GM18505 (cell line): ENCODE measurements around the gene ZNF346.

Experiments used
- ATAC-seq: cut with Tn5 transposase; IDR thresholded peaks from one replicate; pipeline ENCODE4 v1.9.1; 2021; ENCODE audit not compliant: unreplicated experiment
- POLR2A ChIP-seq: IDR thresholded peaks from 4 replicates; pipeline ENCODE4 v1.6.1; 2011; ENCODE audit warnings: borderline replicate concordance; ENCODE audit not compliant: insufficient read depth, insufficient read length; ENCODE audit errors: extremely low read depth

Gene ZNF346

DNA sequence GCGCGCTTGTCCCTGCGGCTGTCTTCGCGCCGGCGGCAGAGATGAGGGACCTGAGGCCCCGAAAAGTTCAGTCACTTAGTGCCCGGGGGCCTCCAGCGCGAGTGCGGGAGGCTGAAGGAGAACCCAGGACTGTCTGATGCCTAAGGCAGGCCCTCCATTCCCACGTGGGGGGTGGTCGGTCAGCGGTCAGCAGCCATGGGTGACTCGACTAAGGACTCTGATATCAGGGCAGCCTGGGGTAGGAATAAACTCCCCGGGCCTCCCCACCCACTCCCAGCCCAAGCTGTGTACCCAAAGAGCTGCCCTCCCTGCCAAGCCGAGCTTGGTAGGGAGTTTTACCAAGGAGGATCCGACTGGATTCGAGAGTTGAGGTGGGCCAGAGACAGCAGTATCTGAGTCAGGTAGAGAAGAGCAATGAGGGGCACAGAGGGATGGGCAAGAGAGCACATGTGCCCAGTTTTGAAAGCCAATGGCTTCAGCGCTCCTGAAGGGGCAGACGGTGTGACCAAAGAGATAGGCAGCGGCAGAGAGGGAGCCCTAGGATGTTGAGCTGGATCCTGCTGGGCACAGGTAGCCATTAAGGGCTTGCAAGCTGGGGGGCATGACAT is 65.0 kb downstream of the ZNF346 start:
- no peak for TF ChIP-seq POLR2A
- ATAC-seq, result no peak

DNA sequence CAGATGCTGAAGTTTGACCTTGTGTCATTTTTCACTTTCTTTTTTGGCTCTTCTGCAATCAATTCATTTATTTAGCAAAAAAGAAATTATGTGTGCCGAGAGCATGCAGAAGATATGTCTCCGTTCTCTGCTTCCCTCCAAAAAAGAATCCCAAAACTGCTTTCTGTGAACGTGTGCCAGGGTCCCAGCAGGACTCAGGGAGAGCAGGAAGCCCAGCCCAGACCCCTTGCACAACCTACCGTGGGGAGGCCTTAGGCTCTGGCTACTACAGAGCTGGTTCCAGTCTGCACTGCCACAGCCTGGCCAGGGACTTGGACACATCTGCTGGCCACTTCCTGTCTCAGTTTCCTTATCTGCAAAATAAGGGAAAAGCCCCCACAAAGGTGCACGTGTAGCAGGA is 66.6 kb downstream of the ZNF346 start:
- no peak for ATAC-seq
- no peak for TF ChIP-seq POLR2A

DNA sequence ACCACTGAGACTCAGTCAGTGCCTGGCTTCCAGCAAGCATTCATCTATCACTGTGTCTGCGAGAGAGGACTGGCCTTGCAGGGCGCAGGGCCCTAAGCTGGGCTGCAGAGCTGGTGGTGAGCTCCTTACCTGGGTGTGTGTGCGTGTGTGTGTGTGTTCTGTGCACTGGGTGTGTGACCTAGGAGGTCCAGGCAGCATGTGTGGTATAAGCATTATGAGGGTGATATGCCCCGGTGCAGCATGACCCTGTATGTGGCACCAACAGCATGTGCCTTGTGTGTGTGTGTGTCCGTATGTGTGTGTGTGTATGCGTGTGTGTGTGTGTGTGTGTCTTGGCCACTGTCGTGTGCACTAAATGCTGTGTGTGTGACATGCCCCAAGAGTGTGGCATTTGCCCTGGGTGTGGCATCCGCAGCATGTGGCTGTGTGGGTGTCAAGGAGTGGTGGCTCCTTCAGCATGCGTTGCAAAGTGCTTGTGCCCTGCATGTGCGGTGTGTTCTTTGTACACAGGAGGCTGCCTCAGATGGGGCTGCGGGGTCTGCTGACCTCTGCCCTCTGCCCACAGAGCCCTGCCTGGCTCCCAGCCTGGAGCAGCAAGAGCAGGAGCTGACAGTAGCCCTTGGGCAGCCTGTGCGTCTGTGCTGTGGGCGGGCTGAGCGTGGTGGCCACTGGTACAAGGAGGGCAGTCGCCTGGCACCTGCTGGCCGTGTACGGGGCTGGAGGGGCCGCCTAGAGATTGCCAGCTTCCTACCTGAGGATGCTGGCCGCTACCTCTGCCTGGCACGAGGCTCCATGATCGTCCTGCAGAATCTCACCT is 67.5 kb downstream of the ZNF346 start:
- no peak for ATAC-seq
- no peak for TF ChIP-seq POLR2A

DNA sequence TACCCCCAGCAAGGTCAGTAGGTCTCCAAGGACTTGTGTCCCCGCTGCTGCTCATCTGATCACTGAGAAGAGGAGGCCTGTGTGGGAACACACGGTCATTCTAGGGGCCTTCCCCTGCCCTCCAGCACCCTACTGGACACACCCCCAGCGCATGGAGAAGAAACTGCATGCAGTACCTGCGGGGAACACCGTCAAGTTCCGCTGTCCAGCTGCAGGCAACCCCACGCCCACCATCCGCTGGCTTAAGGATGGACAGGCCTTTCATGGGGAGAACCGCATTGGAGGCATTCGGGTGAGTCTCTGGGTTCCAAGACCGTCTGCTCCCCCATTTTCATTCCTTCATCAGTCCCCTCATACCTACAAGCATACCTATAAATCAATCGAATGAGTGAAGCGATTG is 68.3 kb downstream of the ZNF346 start:
- no peak for TF ChIP-seq POLR2A
- ATAC-seq, result no peak

DNA sequence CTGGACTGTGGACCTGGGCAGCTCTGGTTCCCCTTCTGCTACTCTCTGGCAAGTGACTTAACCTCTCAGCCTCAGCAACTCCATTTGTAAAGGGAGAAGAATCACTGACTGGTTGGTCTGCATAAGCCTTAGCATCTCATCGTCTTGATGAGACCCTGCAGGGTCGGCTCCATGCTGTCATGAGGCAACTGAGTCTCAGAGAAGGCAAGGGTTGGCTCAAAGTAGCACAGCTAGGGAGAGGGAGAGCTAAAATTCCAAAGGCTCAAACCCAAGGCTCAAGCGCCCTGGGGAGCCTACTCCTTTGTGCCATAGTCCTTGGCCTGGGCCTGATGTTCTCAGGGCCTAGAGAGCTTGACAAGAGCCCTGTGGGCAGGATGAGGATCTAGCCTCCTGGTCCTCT is 68.7 kb downstream of the ZNF346 start:
- ATAC-seq, result no peak

DNA sequence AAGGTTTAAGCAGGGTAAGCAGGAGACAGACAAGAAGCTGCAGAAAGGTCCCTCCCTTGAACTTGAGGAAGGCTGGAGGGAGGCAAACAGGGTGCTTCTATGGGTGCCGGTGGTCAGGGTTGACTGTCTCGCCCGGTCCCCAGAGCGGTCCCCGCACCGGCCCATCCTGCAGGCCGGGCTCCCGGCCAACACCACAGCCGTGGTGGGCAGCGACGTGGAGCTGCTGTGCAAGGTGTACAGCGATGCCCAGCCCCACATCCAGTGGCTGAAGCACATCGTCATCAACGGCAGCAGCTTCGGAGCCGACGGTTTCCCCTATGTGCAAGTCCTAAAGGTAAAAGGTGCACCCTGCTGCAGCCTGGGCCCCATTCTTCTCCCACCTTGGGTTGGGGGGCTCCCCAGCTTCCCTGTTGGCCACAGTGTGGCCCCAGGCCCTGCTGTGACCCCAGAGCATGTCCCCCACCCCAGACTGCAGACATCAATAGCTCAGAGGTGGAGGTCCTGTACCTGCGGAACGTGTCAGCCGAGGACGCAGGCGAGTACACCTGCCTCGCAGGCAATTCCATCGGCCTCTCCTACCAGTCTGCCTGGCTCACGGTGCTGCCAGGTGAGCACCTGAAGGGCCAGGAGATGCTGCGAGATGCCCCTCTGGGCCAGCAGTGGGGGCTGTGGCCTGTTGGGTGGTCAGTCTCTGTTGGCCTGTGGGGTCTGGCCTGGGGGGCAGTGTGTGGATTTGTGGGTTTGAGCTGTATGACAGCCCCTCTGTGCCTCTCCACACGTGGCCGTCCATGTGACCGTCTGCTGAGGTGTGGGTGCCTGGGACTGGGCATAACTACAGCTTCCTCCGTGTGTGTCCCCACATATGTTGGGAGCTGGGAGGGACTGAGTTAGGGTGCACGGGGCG is 69.9 kb downstream of the ZNF346 start:
- TF ChIP-seq POLR2A, result no peak
- ATAC-seq, result no peak

More for the DNA sequence above, 68.7 kb downstream of the ZNF346 start:
- no peak for TF ChIP-seq POLR2A

DNA sequence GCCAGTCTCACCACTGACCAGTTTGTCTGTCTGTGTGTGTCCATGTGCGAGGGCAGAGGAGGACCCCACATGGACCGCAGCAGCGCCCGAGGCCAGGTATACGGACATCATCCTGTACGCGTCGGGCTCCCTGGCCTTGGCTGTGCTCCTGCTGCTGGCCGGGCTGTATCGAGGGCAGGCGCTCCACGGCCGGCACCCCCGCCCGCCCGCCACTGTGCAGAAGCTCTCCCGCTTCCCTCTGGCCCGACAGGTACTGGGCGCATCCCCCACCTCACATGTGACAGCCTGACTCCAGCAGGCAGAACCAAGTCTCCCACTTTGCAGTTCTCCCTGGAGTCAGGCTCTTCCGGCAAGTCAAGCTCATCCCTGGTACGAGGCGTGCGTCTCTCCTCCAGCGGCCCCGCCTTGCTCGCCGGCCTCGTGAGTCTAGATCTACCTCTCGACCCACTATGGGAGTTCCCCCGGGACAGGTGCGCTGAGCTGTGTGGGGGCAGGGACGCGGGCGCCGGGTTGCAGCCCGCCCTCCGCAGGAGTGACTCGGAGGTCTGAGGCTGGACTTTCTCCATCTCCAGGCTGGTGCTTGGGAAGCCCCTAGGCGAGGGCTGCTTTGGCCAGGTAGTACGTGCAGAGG is 70.7 kb downstream of the ZNF346 start:
- no peak for TF ChIP-seq POLR2A
- ATAC-seq, result no peak

DNA sequence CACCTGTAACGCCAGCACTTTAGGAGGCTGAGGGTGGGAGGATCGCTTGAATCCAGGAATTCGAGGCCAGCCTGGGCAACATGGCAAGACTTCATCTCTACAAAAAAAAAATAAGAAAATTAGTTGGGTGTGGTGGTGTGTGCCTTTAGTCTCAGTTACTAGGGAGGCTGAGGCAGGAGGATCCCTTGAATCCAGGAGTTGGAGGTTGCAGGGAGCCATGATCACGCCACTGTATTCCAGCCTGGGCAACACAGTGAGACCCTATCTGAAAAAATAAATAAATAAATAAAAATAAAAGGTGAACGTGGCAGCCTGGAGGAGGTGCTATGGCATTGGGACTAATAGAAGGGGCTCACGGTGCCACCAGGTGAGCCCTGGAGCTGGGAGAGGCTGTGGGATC is 71.3 kb downstream of the ZNF346 start:
- TF ChIP-seq POLR2A, result no peak
- ATAC-seq, result no peak

DNA sequence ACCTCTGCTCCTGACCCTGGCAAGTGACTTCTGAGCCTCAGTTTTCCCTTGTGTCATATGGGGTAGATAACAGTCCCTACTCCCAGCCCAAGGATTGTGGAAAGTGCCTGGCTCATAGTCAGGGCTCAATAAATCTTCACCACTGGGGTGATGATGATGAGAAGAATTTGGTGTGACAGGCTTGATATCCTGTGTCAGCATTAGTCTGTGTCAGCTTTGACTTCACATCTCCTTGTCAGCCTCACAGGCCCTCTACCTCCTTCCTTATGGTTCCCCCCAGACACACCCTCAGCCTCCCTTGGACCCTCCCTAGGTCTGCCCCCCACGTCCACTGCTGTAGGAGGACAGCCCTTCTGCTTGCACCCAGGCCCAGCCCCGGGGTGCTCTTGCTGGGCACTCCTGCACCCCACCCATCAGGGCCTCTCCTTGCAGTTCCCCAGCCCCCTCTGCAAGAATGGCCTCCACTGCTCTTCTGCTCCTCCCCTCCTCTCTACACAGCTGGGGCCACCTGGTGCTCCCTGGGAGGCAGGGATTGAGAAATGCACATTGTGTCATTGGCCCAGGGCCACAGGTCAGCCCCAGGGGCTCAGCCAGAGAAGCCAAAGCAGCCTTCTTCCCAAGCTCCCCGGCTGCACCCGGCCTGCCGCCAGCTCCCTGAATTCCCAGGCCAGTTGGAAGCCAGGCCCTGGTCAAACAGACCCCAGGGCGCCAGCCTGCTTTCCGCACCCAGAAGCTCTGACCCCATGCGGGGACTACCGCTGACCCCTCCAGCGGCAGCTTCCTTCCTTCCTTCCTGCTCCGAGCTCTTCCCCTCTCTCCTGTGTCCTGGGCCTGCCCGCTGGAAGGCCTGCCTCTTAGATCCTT is 72.0 kb downstream of the ZNF346 start:
- no peak for TF ChIP-seq POLR2A
- ATAC-seq, result no peak

DNA sequence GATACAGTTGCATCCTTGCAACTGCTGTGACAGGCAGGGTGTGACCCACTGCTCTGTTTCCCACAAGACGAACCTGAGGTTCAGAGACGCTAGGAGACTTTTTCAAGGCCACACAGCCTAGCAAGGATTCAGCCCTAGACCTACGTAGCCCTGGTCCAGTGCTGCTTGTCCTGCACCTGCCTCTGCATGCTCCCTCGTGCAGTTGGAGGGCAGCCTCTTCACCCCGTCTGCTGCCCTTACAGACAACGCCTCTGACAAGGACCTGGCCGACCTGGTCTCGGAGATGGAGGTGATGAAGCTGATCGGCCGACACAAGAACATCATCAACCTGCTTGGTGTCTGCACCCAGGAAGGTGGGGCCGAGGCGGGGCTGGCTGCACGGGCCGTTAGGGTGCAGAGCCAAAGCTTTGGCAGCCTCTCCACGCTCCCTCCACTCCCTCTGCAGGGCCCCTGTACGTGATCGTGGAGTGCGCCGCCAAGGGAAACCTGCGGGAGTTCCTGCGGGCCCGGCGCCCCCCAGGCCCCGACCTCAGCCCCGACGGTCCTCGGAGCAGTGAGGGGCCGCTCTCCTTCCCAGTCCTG is 72.7 kb downstream of the ZNF346 start:
- TF ChIP-seq POLR2A, result no peak
- no peak for ATAC-seq

DNA sequence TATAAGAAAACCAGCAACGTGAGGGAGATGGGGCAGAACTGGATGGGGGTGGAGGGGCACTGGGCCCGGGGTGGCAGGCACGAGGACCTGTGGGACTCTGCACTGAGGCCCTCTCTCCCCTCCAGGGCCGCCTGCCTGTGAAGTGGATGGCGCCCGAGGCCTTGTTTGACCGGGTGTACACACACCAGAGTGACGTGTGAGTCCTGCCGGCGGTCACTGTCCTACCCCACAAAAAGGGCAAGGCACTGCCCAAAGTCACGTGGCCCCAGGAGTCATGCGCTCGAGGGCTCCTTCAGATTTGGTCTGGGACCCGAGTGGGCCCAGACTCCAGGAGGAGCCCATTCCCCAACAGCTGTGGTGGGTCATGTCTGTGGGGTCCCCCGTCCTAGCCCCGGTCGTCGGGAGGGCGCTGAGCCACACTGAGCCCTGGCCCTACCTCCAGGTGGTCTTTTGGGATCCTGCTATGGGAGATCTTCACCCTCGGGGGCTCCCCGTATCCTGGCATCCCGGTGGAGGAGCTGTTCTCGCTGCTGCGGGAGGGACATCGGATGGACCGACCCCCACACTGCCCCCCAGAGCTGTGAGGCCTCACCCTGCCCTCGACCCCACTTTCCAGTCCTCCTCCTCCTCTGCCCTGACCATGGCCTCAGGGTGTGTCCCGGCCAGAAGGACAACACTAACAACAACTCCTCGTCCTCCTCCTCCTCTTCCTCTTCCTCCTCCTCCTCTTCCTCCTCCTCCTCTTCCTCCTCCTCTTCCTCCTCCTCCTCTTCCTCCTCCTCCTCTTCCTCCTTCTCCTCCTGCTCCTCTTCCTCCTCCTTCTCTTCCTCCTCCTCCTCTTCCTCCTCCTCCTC is 73.9 kb downstream of the ZNF346 start:
- no peak for ATAC-seq
- TF ChIP-seq POLR2A, result no peak
